AG10803 (cell line): ENCODE data around the gene GABRB3.

Source experiments
- DNase-seq: peaks from one replicate; pipeline ENCODE4 v3.0.0; 2010; ENCODE audit warnings: low read depth
- H3K4me3 ChIP-seq: 2 replicates; pipeline ENCODE4 v1.5.1; 2011; ENCODE audit warnings: mild to moderate bottlenecking, low read length, control low read depth
- TF ChIP-seq, protein P1 (sequence below): conservative IDR thresholded peaks from 2 replicates; pipeline ENCODE4 v1.5.1; 2011; ENCODE audit warnings: mild to moderate bottlenecking, low read length, control low read depth, inconsistent platforms

GABRB3 gene

DNA sequence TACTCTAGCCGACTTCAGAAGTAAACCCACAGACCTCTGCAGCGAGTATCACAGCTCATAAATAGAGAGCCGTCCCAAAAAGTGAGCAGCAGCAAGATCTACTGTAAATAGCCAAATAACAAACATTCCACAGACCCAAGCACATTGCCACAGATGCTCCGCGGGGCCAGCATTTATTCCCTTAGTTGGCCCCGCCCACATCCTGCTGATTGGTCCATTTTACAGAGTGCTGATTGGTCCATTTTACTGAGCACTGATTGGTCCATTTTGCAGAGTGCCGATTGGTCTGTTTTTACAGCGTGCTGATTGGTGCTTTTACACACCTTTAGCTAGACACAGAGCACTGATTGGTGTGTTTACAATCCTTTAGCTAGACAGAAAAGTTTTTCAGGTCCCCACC lies 17.3 kb upstream of the GABRB3 start:
- no peak for DNase-seq
- H3K4me3 ChIP-seq, result no peak overlapping the region
- TF ChIP-seq, protein P1, sequence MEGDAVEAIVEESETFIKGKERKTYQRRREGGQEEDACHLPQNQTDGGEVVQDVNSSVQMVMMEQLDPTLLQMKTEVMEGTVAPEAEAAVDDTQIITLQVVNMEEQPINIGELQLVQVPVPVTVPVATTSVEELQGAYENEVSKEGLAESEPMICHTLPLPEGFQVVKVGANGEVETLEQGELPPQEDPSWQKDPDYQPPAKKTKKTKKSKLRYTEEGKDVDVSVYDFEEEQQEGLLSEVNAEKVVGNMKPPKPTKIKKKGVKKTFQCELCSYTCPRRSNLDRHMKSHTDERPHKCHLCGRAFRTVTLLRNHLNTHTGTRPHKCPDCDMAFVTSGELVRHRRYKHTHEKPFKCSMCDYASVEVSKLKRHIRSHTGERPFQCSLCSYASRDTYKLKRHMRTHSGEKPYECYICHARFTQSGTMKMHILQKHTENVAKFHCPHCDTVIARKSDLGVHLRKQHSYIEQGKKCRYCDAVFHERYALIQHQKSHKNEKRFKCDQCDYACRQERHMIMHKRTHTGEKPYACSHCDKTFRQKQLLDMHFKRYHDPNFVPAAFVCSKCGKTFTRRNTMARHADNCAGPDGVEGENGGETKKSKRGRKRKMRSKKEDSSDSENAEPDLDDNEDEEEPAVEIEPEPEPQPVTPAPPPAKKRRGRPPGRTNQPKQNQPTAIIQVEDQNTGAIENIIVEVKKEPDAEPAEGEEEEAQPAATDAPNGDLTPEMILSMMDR, result no peak

- TF ChIP-seq, protein P1, result no peak
- no peak for DNase-seq
- no peak overlapping the region for H3K4me3 ChIP-seq
Observed at GRCh38 chr15:26781816-26782215, 8.9 kb upstream of the GABRB3 start.

DNA sequence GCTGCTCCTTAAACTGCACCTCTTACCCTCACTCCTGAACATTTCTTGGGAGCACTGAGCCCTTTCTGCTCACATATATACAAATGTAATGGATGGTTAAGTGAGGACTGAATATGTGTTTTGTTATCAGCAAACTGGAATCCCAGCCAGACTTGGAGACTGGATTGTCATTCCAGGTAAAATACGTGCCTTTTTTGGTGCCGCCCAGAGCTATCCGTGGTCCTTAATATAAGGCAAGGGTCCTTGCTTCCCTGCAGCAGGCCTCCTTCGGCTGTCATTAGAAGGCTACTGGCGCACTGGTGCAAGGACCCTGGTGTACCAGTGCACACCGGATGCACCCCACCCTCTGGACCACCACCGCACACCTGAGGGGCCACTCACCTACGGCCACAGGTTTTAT lies 1.1 kb upstream of the GABRB3 start:
- H3K4me3 ChIP-seq, result no peak overlapping the region
- no peak for DNase-seq
- TF ChIP-seq, protein P1, result no peak

DNA sequence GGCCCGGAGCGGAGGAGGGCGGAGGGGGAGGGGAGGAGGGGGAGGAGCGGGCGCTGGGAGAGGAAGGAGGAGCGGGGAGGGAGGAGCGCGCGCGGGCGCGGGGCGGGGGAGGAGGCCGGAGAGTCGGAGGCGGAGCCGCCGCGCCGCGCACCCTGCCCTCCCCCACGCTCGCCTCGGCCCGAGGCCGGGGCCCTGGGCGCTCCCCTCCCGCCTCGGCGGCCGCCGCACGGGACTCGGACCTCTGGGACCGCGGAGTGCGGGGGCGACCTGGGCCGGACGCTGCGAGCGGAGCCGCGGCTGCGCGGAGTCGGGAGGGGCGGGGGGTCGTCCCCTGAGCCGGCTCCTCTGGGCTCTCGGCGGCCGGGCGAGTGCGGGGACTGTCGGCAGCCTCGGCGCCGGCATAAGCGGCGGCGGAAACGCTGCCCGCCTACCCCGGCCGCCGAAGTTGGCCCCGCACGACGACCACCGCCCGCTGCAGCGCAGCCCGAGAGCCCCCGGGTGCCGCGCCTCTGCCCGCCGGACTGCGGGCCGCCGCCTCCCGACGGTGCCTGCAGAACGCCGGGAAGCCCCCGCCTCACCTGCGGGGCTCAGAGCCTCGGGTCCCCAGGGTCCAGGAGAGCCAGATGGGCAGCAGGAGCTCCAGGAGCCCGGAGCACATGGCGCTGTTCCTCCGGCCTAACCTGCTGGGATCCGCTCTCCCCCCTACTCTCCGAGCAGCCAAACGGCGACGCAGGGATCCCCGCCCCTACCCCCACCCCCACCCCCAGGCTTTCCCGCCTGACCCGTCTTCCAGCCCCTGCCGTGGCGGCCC lies 406 bp upstream of the GABRB3 start:
- H3K4me3 ChIP-seq, result no peak overlapping the region
- DNase-seq, result peak; percentile 2
- TF ChIP-seq, protein P1, result no peak

DNA sequence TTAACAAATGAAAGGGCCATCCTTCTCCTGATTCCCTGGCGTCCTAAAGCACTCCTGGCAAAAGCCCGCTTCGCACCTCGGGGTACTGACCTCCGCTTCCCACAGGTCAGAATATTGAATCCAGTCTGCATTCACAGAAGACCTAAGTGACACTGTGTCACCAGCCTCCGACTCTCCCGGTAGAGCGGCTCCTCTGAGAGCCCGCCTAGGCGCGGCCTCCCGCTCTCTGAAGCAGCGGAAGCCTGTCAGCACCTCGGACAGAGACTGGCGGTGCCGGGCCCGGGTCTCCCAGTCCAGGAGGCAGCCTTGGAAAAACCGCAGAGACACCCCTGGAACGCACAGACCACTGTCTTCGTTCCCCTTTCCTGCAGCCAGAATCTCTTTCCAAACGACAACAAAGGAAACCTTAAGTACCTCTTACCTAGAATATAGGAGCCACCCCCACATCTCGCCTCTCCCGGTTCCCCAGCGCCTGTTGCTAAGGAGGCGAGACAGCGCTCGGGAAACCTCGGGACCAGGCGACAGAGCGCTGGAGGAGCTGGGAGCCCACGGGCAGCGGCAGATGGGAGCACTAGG lies 1.2 kb downstream of the GABRB3 start:
- no peak overlapping the region for H3K4me3 ChIP-seq
- no peak for DNase-seq
- TF ChIP-seq, protein P1, result no peak

DNA sequence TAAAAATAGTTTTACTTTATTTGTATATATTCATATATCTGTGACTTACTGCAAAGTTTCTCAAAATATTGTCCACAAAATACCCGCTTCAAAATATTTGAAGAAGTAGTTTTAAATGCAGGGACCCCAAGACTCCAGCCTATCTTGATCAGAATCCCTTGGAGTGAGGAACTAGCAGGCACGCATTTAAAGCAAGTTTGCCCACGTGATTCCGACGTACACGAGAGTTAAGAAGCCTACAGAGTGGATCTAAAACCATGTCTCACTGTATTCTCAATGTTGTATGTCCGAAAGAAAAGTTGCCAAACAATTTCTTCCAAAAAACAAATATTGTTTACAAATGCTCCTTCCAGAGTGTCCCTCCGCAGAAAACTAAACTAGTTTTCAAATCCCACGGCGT lies 1.7 kb downstream of the GABRB3 start:
- TF ChIP-seq, protein P1, result no peak
- H3K4me3 ChIP-seq, result no peak overlapping the region
- DNase-seq, result no peak

GRCh38 chr15:26767169-26767670 lies 5.6 kb downstream of the GABRB3 start:
- TF ChIP-seq, protein P1, result no peak
- no peak for DNase-seq

More at GRCh38 chr15:26767169-26767670, 5.6 kb downstream of the GABRB3 start:
- H3K4me3 ChIP-seq, result no peak overlapping the region
